A673 (cell line): Measurements from ENCODE around the gene TBC1D19. TPM values are rescaled to one million over a fixed set of nuclear protein-coding genes. Genes with fewer than 3 reads are reported as not detected.

Experiments
- BruUV-seq: library from RNA; stranded (reverse); fragments of 400-500 nt; replicated peaks from 2 replicates; lab custom pipeline; 2021; lab: Mats Ljungman, UMichigan
- CTCF ChIA-PET: fragments of 300-600 bp; sonication (Branson Sonifier 250); formaldehyde crosslinking; loops from one replicate; lab custom pipeline; 2022; ENCODE audit warnings: antibody characterized with exemption; lab: Charles Lee
- POLR2A ChIA-PET: fragments of 300-600 bp; sonication (Branson Sonifier 250); formaldehyde crosslinking; loops from one replicate; lab custom pipeline; 2022; ENCODE audit warnings: antibody characterized with exemption; ENCODE audit not compliant: low non-redundant PET; lab: Charles Lee
- DNase-seq: peaks from one replicate; pipeline ENCODE4 v3.0.0-alpha.2; 2015; ENCODE audit warnings: low spot score
- H3K27ac ChIP-seq: fragments of 200-600 bp; sonication (generic); 2 replicates; pipeline ENCODE4 v1.5.1; 2016; ENCODE audit warnings: mixed run types, low read depth, mild to moderate bottlenecking, mixed read lengths, antibody characterized with exemption, low read length; ENCODE audit not compliant: poor library complexity, severe bottlenecking
- H3K27me3 ChIP-seq: fragments of 200-600 bp; sonication (generic); replicated peaks from 2 replicates; pipeline ENCODE4 v1.6.1; 2017; ENCODE audit warnings: mixed run types, low read depth, mild to moderate bottlenecking, mixed read lengths, antibody characterized with exemption, low read length; ENCODE audit not compliant: insufficient read depth, poor library complexity
- H3K36me3 ChIP-seq: fragments of 200-600 bp; sonication (generic); 2 replicates; pipeline ENCODE4 v1.6.1; 2016; ENCODE audit warnings: mixed run types, mild to moderate bottlenecking, mixed read lengths, antibody characterized with exemption, low read length; ENCODE audit not compliant: insufficient read depth, poor library complexity, severe bottlenecking
- H3K4me1 ChIP-seq: fragments of 200-600 bp; sonication (generic); 2 replicates; pipeline ENCODE4 v1.6.1; 2017; ENCODE audit warnings: mixed run types, mild to moderate bottlenecking, mixed read lengths, antibody characterized with exemption, low read length; ENCODE audit not compliant: insufficient read depth, poor library complexity, severe bottlenecking
- H3K4me3 ChIP-seq: fragments of 200-600 bp; sonication (generic); 2 replicates; pipeline ENCODE4 v1.5.1; 2016; ENCODE audit warnings: low read depth, mixed run types, mild to moderate bottlenecking, mixed read lengths, low read length; ENCODE audit not compliant: poor library complexity, severe bottlenecking
- H3K9me3 ChIP-seq: fragments of 200-600 bp; sonication (generic); 2 replicates; pipeline ENCODE4 v1.6.1; 2016; ENCODE audit warnings: mixed run types, low read depth, mild to moderate bottlenecking, mixed read lengths, antibody characterized with exemption, low read length; ENCODE audit not compliant: poor library complexity, severe bottlenecking
- EZH2 ChIP-seq: fragments of 200-600 bp; sonication (generic); IDR thresholded peaks from 2 replicates; pipeline ENCODE4 v1.6.1; 2017; ENCODE audit warnings: borderline replicate concordance, low read depth, mild to moderate bottlenecking, mixed read lengths, antibody characterized with exemption, low read length; ENCODE audit not compliant: poor library complexity, severe bottlenecking
- intact Hi-C: fragments of 100-400 bp; cut with micrococcal nuclease; formaldehyde crosslinking; loops from one replicate; pipeline ENCODE4 v1.10.0; 2022; ENCODE audit not compliant: unreplicated experiment
- total RNA-seq: library from RNA; stranded (reverse); gene quantifications from 2 replicates; pipeline ENCODE4 v1.2.3, GENCODE V29; 2021
- TF ChIP-seq, protein P1 (sequence below): fragments of 300-800, 200-600 bp; sonication (generic); conservative IDR thresholded peaks from 2 replicates; pipeline ENCODE4 v1.5.1; 2017; ENCODE audit warnings: low read depth, mild to moderate bottlenecking, antibody characterized with exemption, low read length, moderate library complexity, mixed read lengths

Gene TBC1D19
- total RNA-seq, 1 experiment from 2014 or later: 9.9 TPM

DNA sequence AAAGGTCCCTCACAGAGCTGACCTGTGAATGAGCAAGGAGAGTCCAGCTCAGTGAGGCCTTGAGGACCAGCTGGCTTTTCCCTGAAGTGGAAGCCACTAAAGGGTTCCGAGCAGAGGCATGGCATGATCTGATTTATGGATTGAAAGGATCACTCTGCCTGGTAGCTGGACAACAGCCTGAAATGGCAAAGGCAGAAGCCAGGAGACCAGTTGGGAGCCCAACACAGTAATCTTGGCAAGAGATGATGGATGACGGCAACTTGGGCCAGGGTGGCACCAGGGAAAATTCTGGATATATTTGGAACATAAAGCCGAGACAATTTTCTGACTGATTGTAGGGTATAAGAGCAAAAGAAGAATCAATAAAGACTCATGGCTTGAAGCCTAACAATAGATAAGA, 207.5 kb downstream of the TBC1D19 start:
- intact Hi-C loops: no loop called here
- peaks cover 25% of the 10 kb centered on the region for H3K4me1 ChIP-seq
- no peak for DNase-seq
- no peak overlapping the region for H3K27ac ChIP-seq
- H3K4me3 ChIP-seq: no peak overlapping the region
- H3K36me3 ChIP-seq: no peaks in the 10 kb centered on the region
- POLR2A ChIA-PET: no interaction called here
- no peaks in the 10 kb centered on the region for H3K27me3 ChIP-seq
- TF ChIP-seq, protein P1, sequence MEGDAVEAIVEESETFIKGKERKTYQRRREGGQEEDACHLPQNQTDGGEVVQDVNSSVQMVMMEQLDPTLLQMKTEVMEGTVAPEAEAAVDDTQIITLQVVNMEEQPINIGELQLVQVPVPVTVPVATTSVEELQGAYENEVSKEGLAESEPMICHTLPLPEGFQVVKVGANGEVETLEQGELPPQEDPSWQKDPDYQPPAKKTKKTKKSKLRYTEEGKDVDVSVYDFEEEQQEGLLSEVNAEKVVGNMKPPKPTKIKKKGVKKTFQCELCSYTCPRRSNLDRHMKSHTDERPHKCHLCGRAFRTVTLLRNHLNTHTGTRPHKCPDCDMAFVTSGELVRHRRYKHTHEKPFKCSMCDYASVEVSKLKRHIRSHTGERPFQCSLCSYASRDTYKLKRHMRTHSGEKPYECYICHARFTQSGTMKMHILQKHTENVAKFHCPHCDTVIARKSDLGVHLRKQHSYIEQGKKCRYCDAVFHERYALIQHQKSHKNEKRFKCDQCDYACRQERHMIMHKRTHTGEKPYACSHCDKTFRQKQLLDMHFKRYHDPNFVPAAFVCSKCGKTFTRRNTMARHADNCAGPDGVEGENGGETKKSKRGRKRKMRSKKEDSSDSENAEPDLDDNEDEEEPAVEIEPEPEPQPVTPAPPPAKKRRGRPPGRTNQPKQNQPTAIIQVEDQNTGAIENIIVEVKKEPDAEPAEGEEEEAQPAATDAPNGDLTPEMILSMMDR: no peak
- TF ChIP-seq EZH2: no peak
- CTCF ChIA-PET: no interaction called here
- no TSS peak for BruUV-seq
- H3K9me3 ChIP-seq: no peaks in the 10 kb centered on the region

DNA sequence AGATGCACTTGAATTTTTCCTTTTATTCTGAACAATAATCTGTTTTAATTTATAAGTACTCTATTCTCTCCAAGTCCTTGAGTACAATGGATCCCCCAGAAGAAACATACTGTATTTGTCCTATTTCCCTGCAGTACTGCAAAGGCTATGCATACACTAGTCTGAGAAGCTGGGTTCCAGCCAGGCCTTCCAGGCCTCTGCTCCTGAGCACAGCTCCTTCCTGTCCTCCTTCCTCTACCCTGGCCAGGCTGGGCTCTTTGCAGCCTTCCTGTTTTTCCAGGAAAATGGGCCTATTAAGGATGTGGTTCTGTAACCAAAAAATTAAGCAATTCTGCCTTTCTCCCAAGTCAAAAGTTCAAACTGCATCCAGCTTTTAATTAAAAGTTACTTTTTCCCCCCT, 208.8 kb downstream of the TBC1D19 start:
- CTCF ChIA-PET: no interaction called here

DNA sequence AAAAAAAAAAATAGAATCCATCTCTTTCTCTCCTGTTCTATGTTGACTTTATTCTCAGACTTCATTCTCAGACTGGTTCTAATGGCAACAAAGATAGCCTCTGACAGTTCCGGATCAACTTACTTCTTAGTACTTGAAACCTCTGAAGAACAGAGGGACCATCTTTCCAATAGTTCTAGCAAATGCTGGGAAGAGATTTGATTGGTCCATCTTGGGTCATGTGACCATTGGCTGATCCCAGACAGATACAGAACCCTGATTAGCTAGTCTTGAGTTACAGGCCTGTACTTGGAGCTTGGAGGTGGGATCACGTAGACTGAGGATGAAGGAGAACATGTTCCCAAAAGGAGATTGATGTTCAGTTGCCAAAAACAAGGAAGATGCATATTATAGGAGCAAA, 209.9 kb downstream of the TBC1D19 start:
- POLR2A ChIA-PET: no interaction called here
- BruUV-seq: no TSS peak
- peaks cover 3% of the 10 kb centered on the region for H3K4me1 ChIP-seq
- intact Hi-C loops: no loop called here
- H3K27ac ChIP-seq: no peak overlapping the region
- no peaks in the 10 kb centered on the region for H3K9me3 ChIP-seq
- TF ChIP-seq, protein P1: no peak
- TF ChIP-seq EZH2: no peak
- CTCF ChIA-PET: no interaction called here
- DNase-seq: no peak
- H3K36me3 ChIP-seq: no peaks in the 10 kb centered on the region
- no peak overlapping the region for H3K4me3 ChIP-seq
- H3K27me3 ChIP-seq: no peaks in the 10 kb centered on the region

More for the DNA sequence above, 208.8 kb downstream of the TBC1D19 start:
- Histone ChIP-seq H3K4me3 (no peak overlapping the region), H3K36me3 (no peaks in the 10 kb centered on the region), H3K4me1 (peaks cover 14% of the 10 kb centered on the region), H3K9me3 (no peaks in the 10 kb centered on the region), H3K27ac (no peak overlapping the region), H3K27me3 (no peaks in the 10 kb centered on the region)
- intact Hi-C loops: no loop called here
- BruUV-seq: no TSS peak
- POLR2A ChIA-PET: no interaction called here
- TF ChIP-seq, protein P1: no peak
- TF ChIP-seq EZH2: no peak
- DNase-seq: no peak
